Sigmoid colon (tissue), 7 donors: ENCODE results near the gene GPD1L. TPM values are rescaled to one million over a fixed set of nuclear protein-coding genes. Genes with fewer than 3 reads are reported as not detected.
"Not testable (repeated sequence)": the region's sequence is repeated elsewhere in the genome, so short reads cannot be mapped to it uniquely, and the experiment has no call there.

Experiments
- DNase-seq: peaks from one replicate; pipeline ENCODE4 v3.0.0-alpha.2; 2019
- H3K27ac ChIP-seq, 4 donors: fragments of 200-600 bp; sonication (generic); one replicate each; pipeline ENCODE4 v1.5.1; 2016 to 2019; ENCODE audit warnings: mild to moderate bottlenecking in 1 of 4
- H3K27me3 ChIP-seq, 3 donors: fragments of 200-600 bp; sonication (generic); one replicate each; pipeline ENCODE4 v1.5.1; 2019; ENCODE audit warnings: mild to moderate bottlenecking in 1 of 3
- H3K36me3 ChIP-seq, 4 donors: fragments of 200-600 bp; sonication (generic); one replicate each; pipeline ENCODE4 v1.5.1; 2016 to 2019
- H3K4me1 ChIP-seq, 4 donors: fragments of 200-600 bp; sonication (generic); one replicate each; pipeline ENCODE4 v1.5.1; 2017 to 2019
- H3K4me3 ChIP-seq, 4 donors: fragments of 200-600 bp; sonication (generic); one replicate each; pipeline ENCODE4 v1.5.1; 2017 to 2019; ENCODE audit warnings: mild to moderate bottlenecking in 2 of 4, moderate library complexity in 1 of 4
- H3K9me3 ChIP-seq, 4 donors: fragments of 200-600 bp in 3 of 4; sonication (generic) in 3 of 4; one replicate each; pipeline versions ENCODE4 v1.5.1 to v1.6.1; 2013 to 2019
- CTCF ChIP-seq, 4 experiments: fragments of 450-650 bp in 3 of 4; fragments of 200-600 bp in 1 of 4; IDR thresholded peaks; one replicate each; pipeline ENCODE4 v1.5.1; 2016 to 2019; ENCODE audit warnings: antibody characterized with exemption in 4 of 4, mild to moderate bottlenecking in 3 of 4, moderate library complexity in 2 of 4
- EP300 ChIP-seq, 4 donors: sonication (generic); formaldehyde crosslinking; IDR thresholded peaks; one replicate each; pipeline ENCODE4 v1.6.1; 2017; ENCODE audit warnings: antibody characterized with exemption in 4 of 4
- POLR2A ChIP-seq, 2 donors: fragments of 450-650 bp; IDR thresholded peaks; one replicate each; pipeline ENCODE4 v1.6.1; 2016; ENCODE audit warnings: antibody characterized with exemption in 2 of 2, mild to moderate bottlenecking in 2 of 2, moderate library complexity in 2 of 2
- POLR2AphosphoS5 ChIP-seq, 4 donors: sonication (generic); formaldehyde crosslinking; IDR thresholded peaks; one replicate each; pipeline ENCODE4 v1.6.1; 2017; ENCODE audit warnings: antibody characterized with exemption in 4 of 4
- WGBS, 2 donors: extraction: QIAGEN DNeasy Blood & Tissue Kit; methylation state at CpG; one replicate each; pipeline ENCODE4 v1.1.7; 2013; 5-methylcytosine and 5-hydroxymethylcytosine counted together
- intact Hi-C: fragments of 100-400 bp; cut with DNase I; formaldehyde crosslinking; loops from one replicate; pipeline ENCODE4 v1.15.1; 2023
- polyA plus RNA-seq, 3 donors: library from polyadenylated mRNA; stranded (reverse); fragments of 200-250 nt; gene quantifications; one replicate each; pipeline ENCODE4 v1.2.3, GENCODE V29; 2013
- total RNA-seq, 4 donors: library from RNA; depleted of rRNA; stranded (reverse); fragments of >200 nt; gene quantifications; one replicate each; pipeline ENCODE4 v1.1.0, GENCODE V29; 2016
- donor health status: healthy with polysubstance abuse.
- donor health status: Bipolar disorder and iron deficiency.
- donor health status: healthy.

The GPD1L gene
- total and polyA plus RNA-seq, 7 donors: 39.1 to 67.8 (median 46.0) TPM

- intact Hi-C loops: no loop called here
- H3K4me1 ChIP-seq: peaks cover 0 to 10% (median 9%) of the 10 kb centered on the region in 4 donors
- H3K27ac ChIP-seq: no peak overlapping the region
- no peaks in the 10 kb centered on the region for H3K36me3 ChIP-seq
- peaks cover 0 to 16% (median 3%) of the 10 kb centered on the region in 4 donors for H3K9me3 ChIP-seq
- no peak for DNase-seq
- no peak overlapping the region for H3K4me3 ChIP-seq
- TF ChIP-seq POLR2AphosphoS5 (IDR thresholded peaks at IDR 0.05) (no peak), CTCF (IDR thresholded peaks at IDR 0.05) (no peak), POLR2A (IDR thresholded peaks at IDR 0.05) (no peak), EP300 (IDR thresholded peaks at IDR 0.05) (no peak)
- no peaks in the 10 kb centered on the region for H3K27me3 ChIP-seq
- WGBS, 2 donors: 94 to 95% methylated on average over 7 of the region's 7 CpGs
Observed at GRCh38 chr3:32102289-32102688, 4.1 kb upstream of the GPD1L start.

- Histone ChIP-seq H3K4me1 (peaks cover 0 to 31% (median 29%) of the 10 kb centered on the region in 4 donors), H3K27ac (no peak overlapping the region), H3K4me3 (no peak overlapping the region), H3K9me3 (peaks cover 0 to 16% (median 3%) of the 10 kb centered on the region in 4 donors), H3K36me3 (no peaks in the 10 kb centered on the region), H3K27me3 (no peaks in the 10 kb centered on the region)
- 96 to 98% methylated on average over 4 of the region's 4 CpGs for WGBS, 2 donors
- TF ChIP-seq POLR2A (IDR thresholded peaks at IDR 0.05): no peak
- no peak for TF ChIP-seq CTCF (IDR thresholded peaks at IDR 0.05)
- TF ChIP-seq EP300 (IDR thresholded peaks at IDR 0.05): no peak
- TF ChIP-seq POLR2AphosphoS5 (IDR thresholded peaks at IDR 0.05): no peak
- intact Hi-C loops: no loop called here
- no peak for DNase-seq
Observed at GRCh38 chr3:32104492-32104891, 1.9 kb upstream of the GPD1L start.

GRCh38 chr3:32105291-32106131 is 909 bp upstream of the GPD1L start:
- TF ChIP-seq CTCF (IDR thresholded peaks at IDR 0.05) (no peak), POLR2AphosphoS5 (IDR thresholded peaks at IDR 0.05) (no peak), EP300 (IDR thresholded peaks at IDR 0.05) (no peak), POLR2A (IDR thresholded peaks at IDR 0.05) (no peak)
- H3K27ac ChIP-seq: peak overlapping the region; percentile 84 to 88 (median 86)
- peaks cover 0 to 41% (median 39%) of the 10 kb centered on the region in 4 donors for H3K4me1 ChIP-seq
- peak overlapping the region in 3 of 4 donors; percentile 7 to 96 (median 91) for H3K4me3 ChIP-seq
- H3K9me3 ChIP-seq: peaks cover 0 to 14% (median 3%) of the 10 kb centered on the region in 4 donors
- 77 to 90% methylated on average over 7 of the region's 7 CpGs for WGBS, 2 donors
- H3K27me3 ChIP-seq: no peaks in the 10 kb centered on the region
- intact Hi-C loops: loop anchor here (5.0 kb wide), 3 partner anchors 37 to 573 kb away; partner anchors contain the start of genes OSBPL10, STT3B and ZNF860
- no peaks in the 10 kb centered on the region for H3K36me3 ChIP-seq
- no peak for DNase-seq

GRCh38 chr3:32106929-32107362 is 526 bp downstream of the GPD1L start:
- TF ChIP-seq CTCF (IDR thresholded peaks at IDR 0.05): no peak
- no peak for TF ChIP-seq EP300 (IDR thresholded peaks at IDR 0.05)
- no peak for TF ChIP-seq POLR2AphosphoS5 (IDR thresholded peaks at IDR 0.05)
- Histone ChIP-seq H3K27ac (peak overlapping the region; percentile 84 to 88 (median 86)), H3K27me3 (no peaks in the 10 kb centered on the region), H3K4me3 (peak overlapping the region; percentile 64 to 96 (median 92)), H3K9me3 (peaks cover 0 to 11% (median 0%) of the 10 kb centered on the region in 4 donors), H3K4me1 (peaks cover 0 to 48% (median 46%) of the 10 kb centered on the region in 4 donors), H3K36me3 (no peaks in the 10 kb centered on the region)
- WGBS, 2 donors: 1 to 3% methylated on average over 36 of the region's 36 CpGs
- intact Hi-C loops: loop anchor here (5.0 kb wide), 3 partner anchors 35 to 575 kb away; partner anchors contain the start of genes OSBPL10, STT3B and ZNF860
- DNase-seq: peak; percentile 66

- H3K36me3 ChIP-seq, H3K4me3 ChIP-seq, H3K9me3 ChIP-seq, H3K27me3 ChIP-seq: not testable (repeated sequence)
- DNase-seq: peak; percentile 69
- Histone ChIP-seq H3K27ac (peak overlapping the region; percentile 80 to 88 (median 84)), H3K4me1 (peaks cover 0 to 48% (median 46%) of the 10 kb centered on the region in 4 donors)
- intact Hi-C loops: loop anchor here (5.0 kb wide), 3 partner anchors 34 to 576 kb away; partner anchors contain the start of genes OSBPL10, STT3B and ZNF860
- WGBS, 2 donors: 89 to 92% methylated on average over 9 of the region's 9 CpGs
Observed at GRCh38 chr3:32108224-32108623, 1.8 kb downstream of the GPD1L start.
